Adrenal gland (tissue), 5 donors: ENCODE data around the gene MAPT.

Experiments
- CTCF ChIP-seq, 6 experiments: fragments of 450-650 bp in 4 of 6; fragments of 200-600 bp in 2 of 6; sonication (generic) in 1 of 6; IDR thresholded peaks; 1 replicate in 5 of 6; 2 replicates in 1 of 6; pipeline versions ENCODE4 v1.5.1 to v1.8.0; 2016 to 2021; ENCODE audit warnings: antibody characterized with exemption in 6 of 6, mild to moderate bottlenecking in 2 of 6, moderate library complexity in 1 of 6
- POLR2A ChIP-seq, 2 donors: fragments of 450-650 bp; IDR thresholded peaks; one replicate each; pipeline ENCODE4 v1.6.1; 2017; ENCODE audit warnings: antibody characterized with exemption in 2 of 2, mild to moderate bottlenecking in 2 of 2, moderate library complexity in 1 of 2
- donor health status: DM: no; HTN: no; CAD: no.

GRCh38 chr17:46002973-46003316 lies 108.6 kb downstream of the MAPT start:
- TF ChIP-seq CTCF (IDR thresholded peaks at IDR 0.05) (no peak), POLR2A (IDR thresholded peaks at IDR 0.05) (no peak)
